VCaP (cell line): ENCODE measurements around the gene IFIT1.
A peak's percentile ranks its signal among the peaks of the same experiment; 100 is the strongest.

Experiments used
- H3K27ac ChIP-seq: fragments of 450-650 bp; 2 replicates; pipeline ENCODE4 v1.5.1; 2017
- TF ChIP-seq, protein P1 (sequence below): fragments of 450-650 bp; conservative IDR thresholded peaks from 2 replicates; pipeline ENCODE4 v1.5.1; 2017; ENCODE audit warnings: mild to moderate bottlenecking, moderate library complexity

IFIT1 gene

DNA sequence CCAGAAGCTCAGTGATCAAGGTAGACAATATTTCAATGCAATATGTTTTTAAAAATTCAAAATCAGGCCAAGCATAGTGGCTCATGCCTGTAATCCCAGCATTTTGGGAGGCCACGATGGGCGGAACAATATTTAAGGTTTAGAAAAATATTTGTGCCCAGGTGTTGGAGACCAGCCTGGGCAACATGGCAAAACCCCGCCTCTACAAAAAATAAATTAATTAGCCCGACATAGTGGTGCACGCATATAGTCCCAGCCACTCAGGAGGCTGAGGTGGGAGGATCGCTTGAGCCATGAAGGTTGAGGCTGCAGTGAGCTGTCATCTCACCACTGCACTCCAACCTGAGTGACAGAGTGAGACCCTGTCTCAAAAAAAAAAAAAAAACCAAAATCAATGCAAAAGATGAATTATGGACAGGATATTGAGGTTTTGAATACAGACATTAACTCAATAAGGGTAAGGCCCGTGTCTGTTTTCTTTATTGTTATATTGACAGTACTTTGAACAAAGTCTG, 21.0 kb downstream of the IFIT1 start:
- H3K27ac ChIP-seq = peak overlapping the region; percentile 92
- TF ChIP-seq, protein P1, sequence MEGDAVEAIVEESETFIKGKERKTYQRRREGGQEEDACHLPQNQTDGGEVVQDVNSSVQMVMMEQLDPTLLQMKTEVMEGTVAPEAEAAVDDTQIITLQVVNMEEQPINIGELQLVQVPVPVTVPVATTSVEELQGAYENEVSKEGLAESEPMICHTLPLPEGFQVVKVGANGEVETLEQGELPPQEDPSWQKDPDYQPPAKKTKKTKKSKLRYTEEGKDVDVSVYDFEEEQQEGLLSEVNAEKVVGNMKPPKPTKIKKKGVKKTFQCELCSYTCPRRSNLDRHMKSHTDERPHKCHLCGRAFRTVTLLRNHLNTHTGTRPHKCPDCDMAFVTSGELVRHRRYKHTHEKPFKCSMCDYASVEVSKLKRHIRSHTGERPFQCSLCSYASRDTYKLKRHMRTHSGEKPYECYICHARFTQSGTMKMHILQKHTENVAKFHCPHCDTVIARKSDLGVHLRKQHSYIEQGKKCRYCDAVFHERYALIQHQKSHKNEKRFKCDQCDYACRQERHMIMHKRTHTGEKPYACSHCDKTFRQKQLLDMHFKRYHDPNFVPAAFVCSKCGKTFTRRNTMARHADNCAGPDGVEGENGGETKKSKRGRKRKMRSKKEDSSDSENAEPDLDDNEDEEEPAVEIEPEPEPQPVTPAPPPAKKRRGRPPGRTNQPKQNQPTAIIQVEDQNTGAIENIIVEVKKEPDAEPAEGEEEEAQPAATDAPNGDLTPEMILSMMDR = no peak

DNA sequence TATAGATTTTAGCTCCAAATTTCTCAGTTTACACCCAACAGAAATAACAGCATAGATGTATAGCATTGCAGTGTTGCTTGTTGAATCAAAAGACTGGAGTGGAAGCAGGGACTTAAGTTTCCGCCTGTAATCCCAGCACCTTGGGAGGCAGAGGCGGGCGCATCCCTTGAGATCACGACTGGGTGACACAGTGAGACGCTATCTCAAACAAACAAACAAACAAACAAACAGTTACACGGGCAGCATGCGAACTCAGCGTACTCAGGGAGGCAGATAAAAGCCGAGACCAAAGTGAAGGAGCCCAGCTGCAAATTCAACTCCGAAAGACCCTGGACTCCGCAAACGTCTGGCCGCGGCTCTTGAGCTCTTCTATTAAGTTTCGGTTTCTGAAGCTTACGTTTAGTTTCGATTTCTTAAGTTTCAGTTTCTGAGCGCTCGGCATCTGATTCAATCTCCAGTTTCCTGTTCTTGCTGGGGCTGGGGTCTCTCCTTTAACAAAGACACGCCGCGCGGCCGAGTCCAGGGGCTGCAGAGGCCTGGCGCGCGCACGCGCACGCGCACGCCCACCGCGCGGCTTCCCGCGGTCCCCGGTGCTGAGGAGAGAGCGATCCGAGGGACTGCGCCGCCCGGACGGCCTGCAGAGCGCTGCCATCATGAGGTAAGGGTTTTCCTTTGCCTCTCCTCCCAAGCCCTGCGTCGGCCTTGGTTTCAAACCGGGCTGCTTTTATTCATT, 21.9 kb downstream of the IFIT1 start, which contains the start of gene IFIT5:
Gene IFIT5, plus strand, starts transcription at position 423 of the 733 bp plus-strand sequence. Its CDS starts 231 bp downstream, at position 654.
- TF ChIP-seq, protein P1 = no peak
- peak within 1 kb of the TSS; percentile 92 for H3K27ac ChIP-seq

DNA sequence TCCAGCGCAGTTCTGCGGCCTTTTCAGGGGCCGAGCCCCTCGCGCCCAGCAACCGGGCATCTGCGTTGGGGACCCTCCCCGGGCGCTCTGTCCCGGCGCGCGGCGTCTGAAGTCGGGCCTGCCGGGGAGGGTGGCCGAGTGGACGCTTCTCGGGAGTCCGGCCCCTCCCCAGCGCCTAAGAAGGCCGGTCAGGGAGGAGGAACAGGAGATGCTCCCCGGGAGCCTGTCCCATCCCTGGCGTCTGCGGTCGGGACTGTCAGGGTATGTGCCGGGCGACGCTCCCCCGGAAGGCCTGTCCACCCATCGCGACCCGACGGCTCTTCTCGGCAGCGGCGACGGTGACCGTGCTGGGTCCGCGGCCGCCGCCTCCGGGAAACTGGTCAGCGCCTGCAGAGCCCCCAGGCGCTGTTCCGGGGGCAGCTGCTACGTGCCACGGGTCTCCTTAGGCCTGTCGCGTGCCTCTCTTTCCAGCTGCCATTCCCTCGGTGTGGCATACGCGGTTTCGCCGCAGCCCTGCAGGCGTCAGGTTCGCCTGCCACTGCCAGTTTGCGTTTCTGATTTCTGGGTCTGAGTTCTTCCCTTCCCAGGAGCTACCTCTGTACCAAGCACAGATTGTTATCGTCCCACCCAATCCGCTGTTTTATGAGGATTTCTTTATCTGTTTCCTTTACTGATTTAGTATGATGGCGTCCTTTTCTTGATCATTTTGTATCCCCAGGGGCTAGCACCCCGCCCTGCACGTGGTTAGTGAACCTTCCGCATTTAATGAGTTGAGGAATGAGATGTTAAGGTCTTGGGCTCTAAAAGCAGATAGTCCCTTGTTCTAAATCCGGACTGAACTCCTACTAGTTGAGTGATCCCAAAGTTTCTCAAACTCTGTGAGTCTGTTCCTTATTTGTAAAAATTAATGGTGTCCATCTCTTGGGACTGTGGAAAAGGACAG, 22.7 kb downstream of the IFIT1 start:
- TF ChIP-seq, protein P1 = no peak
- H3K27ac ChIP-seq = peak overlapping the region; percentile 92

DNA sequence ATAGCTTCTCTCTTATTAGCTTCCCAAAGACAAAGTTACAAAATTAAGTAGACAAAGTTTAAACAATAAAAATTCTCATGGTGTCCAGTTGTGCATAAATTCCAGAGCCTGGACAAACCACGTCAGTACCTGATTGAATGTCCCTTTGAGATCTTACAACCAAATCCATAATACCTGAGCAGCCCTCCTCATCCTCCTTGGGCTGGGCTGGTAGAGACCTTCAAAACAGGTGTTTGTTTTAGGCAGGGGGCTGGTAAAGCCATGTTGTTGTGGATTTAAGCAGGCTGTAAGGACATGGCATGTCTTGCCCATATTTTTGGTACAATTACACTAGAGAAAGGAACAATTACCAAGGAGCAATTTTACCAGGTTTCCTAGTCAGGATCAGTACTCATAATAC, 24.0 kb downstream of the IFIT1 start:
- TF ChIP-seq, protein P1 = no peak
- no peak overlapping the region for H3K27ac ChIP-seq

DNA sequence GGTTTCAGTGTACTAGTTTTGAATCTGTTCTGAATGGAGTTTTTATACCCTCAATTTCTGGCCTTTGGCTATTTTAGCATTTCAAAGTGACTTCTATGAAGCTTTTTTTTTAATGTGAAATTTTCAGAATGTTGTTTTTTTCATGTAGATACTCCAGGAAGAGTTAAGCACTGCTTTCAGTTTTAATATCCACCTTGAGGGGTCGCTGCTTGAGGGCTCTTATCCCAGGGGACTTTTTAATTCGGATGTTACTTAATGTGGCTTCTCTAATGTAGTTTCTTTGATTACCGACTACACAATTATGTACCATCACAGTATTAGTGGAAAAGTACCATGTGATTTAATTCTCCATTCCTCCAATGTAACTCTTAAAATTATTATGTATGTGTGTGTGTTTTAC, 27.1 kb downstream of the IFIT1 start:
- TF ChIP-seq, protein P1 = no peak
- H3K27ac ChIP-seq = no peak overlapping the region

DNA sequence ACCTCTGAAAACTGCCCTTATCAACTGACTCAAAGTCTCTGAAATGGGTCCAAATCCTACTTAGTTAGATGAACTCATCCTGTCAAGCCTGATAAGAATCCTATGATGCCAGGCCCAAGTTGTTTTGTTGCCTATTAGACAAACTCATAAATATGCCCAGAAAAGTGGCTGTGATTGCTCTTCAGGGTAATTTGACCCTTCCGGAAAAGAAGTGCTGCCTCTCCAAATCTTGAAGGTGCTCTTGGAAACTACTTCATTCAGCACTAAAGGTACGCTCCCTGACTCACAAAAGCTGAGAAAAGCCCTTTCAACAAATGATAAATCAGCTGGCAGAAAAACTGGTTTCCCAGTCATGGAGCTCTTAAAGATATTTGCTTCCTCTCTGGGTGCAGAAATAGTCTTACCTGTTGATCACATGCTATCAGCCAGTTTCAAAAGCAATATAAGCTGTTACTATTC, 28.6 kb downstream of the IFIT1 start:
- TF ChIP-seq, protein P1 = no peak
- H3K27ac ChIP-seq = peak overlapping the region; percentile 16; the same call in 1 of the 2 replicates

DNA sequence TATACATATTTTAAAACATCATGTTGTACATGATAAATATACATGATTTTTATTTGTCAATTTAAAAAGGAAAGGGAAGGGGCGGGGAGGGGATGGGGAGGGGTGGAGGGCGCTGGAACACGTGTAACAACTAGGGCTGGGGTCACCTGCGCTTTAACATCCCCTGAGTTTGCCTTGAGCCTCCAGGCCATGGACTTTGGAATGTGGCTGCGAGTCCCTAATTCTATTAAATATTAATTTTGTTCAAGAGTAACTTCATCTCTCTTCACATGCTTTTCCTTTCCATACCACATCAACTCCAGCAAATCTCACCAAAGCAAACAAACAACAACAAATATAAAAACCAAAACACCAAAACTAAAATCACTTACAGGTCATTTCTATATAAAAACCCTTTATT, 32.6 kb downstream of the IFIT1 start:
- TF ChIP-seq, protein P1 = no peak
- H3K27ac ChIP-seq = no peak overlapping the region
